Breast epithelium (tissue), 3 donors: ENCODE measurements around the gene RNF8.

Experiments used
- CTCF ChIP-seq, 3 donors: fragments of 450-650 bp; IDR thresholded peaks; one replicate each; pipeline ENCODE4 v1.5.1; 2016 to 2017; ENCODE audit warnings: antibody characterized with exemption in 3 of 3, mild to moderate bottlenecking in 3 of 3, moderate library complexity in 3 of 3
- POLR2A ChIP-seq: fragments of 450-650 bp; IDR thresholded peaks from one replicate; pipeline ENCODE4 v1.6.1; 2016; ENCODE audit warnings: antibody characterized with exemption, mild to moderate bottlenecking, moderate library complexity

- TF ChIP-seq CTCF (IDR thresholded peaks at IDR 0.05) (no peak), POLR2A (no peak)
Measured at GRCh38 chr6:37407948-37408347, 54.2 kb downstream of the RNF8 start.
